GM12878 (cell line): Measurements from ENCODE around the gene KCNMB4. TPM values are rescaled to one million over a fixed set of nuclear protein-coding genes. Genes with fewer than 3 reads are reported as not detected.

Source experiments
- BCL11A ChIP-seq: IDR thresholded peaks from 2 replicates; pipeline ENCODE4 v1.6.1; 2011; ENCODE audit warnings: low read depth, low read length
- DPF2 ChIP-seq: fragments of 450-650 bp; IDR thresholded peaks from 2 replicates; pipeline ENCODE4 v1.6.1; 2017; ENCODE audit warnings: mild to moderate bottlenecking
- EED ChIP-seq: sonication (generic); IDR thresholded peaks from 2 replicates; pipeline ENCODE4 v1.6.1; 2016; ENCODE audit warnings: antibody characterized with exemption, low read depth
- EGR1 ChIP-seq, 2 experiments: IDR thresholded peaks; 1 replicate in 1 of 2; 2 replicates in 1 of 2; pipeline ENCODE4 v1.6.1; 2011 to 2012; ENCODE audit warnings: low read depth in 2 of 2, low read length in 2 of 2, borderline replicate concordance in 1 of 2, mild to moderate bottlenecking in 1 of 2, moderate library complexity in 1 of 2
- ELK1 ChIP-seq: IDR thresholded peaks from 2 replicates; pipeline ENCODE4 v1.6.1; 2012; ENCODE audit warnings: low read depth, low read length, improper control_type of control experiment
- GABPA ChIP-seq: IDR thresholded peaks from 2 replicates; pipeline ENCODE4 v1.6.1; 2014; ENCODE audit warnings: antibody characterized with exemption, low read depth, mild to moderate bottlenecking, inconsistent platforms
- PML ChIP-seq: IDR thresholded peaks from 2 replicates; pipeline ENCODE4 v1.6.1; 2012; ENCODE audit warnings: low read length, inconsistent platforms
- SPI1 ChIP-seq: IDR thresholded peaks from 2 replicates; pipeline ENCODE4 v1.6.1; 2011; ENCODE audit warnings: low read depth, mild to moderate bottlenecking, low read length, moderate library complexity, borderline replicate concordance; ENCODE audit not compliant: insufficient read depth
- SRF ChIP-seq, 2 experiments: IDR thresholded peaks; 2 replicates each; pipeline ENCODE4 v1.6.1; 2011; ENCODE audit warnings: low read depth in 2 of 2, low read length in 2 of 2, mild to moderate bottlenecking in 1 of 2, moderate library complexity in 1 of 2
- TCF12 ChIP-seq: IDR thresholded peaks from 2 replicates; pipeline ENCODE4 v1.6.1; 2011; ENCODE audit warnings: low read depth, mild to moderate bottlenecking, low read length
- YBX1 ChIP-seq: fragments of 450-650 bp; IDR thresholded peaks from 2 replicates; pipeline ENCODE4 v1.6.1; 2016; ENCODE audit warnings: antibody characterized with exemption
- ZBTB33 ChIP-seq: fragments of 450-650 bp; IDR thresholded peaks from 2 replicates; pipeline ENCODE4 v1.6.1; 2017; ENCODE audit warnings: mild to moderate bottlenecking
- polyA plus RNA-seq, 11 experiments: library from polyadenylated mRNA; depleted of rRNA in 4 of 11; unstranded in 6 of 11; stranded (reverse) in 5 of 11; fragments of >200 nt; fragmentation: Nextera tagmentation in 4 of 11; fragmentation: Illumina TruSeq in 1 of 11; extraction: Ambion mirVana in 4 of 11; extraction: Trizol in 1 of 11; gene quantifications; 1 replicate in 1 of 11; 2 replicates in 10 of 11; pipeline versions ENCODE4 v1.2.1 to v1.2.3, GENCODE V29; 2011 to 2016; ENCODE audit warnings: inconsistent platforms in 2 of 11, missing spikeins in 2 of 11, low read depth in 1 of 11
- total RNA-seq, 4 experiments: library from RNA; depleted of rRNA in 3 of 4; stranded (reverse); fragments of >200 nt in 3 of 4; fragmentation: Illumina TruSeq in 1 of 4; extraction: Trizol in 1 of 4; gene quantifications; 2 replicates each; pipeline versions ENCODE4 v1.2.1 to v1.2.3, GENCODE V29; 2013 to 2021
- TF ChIP-seq, protein P1 (sequence below): fragments of 450-650 bp; IDR thresholded peaks from 2 replicates; pipeline ENCODE4 v1.6.1; 2016; ENCODE audit warnings: mild to moderate bottlenecking

KCNMB4 gene
- total and polyA plus RNA-seq, 10 of the 15 experiments (the other 5 are each of a cell fraction or from before 2014, with no cell fraction given): 0.06 to 0.37 (median 0.16) TPM; not detected in 2

DNA sequence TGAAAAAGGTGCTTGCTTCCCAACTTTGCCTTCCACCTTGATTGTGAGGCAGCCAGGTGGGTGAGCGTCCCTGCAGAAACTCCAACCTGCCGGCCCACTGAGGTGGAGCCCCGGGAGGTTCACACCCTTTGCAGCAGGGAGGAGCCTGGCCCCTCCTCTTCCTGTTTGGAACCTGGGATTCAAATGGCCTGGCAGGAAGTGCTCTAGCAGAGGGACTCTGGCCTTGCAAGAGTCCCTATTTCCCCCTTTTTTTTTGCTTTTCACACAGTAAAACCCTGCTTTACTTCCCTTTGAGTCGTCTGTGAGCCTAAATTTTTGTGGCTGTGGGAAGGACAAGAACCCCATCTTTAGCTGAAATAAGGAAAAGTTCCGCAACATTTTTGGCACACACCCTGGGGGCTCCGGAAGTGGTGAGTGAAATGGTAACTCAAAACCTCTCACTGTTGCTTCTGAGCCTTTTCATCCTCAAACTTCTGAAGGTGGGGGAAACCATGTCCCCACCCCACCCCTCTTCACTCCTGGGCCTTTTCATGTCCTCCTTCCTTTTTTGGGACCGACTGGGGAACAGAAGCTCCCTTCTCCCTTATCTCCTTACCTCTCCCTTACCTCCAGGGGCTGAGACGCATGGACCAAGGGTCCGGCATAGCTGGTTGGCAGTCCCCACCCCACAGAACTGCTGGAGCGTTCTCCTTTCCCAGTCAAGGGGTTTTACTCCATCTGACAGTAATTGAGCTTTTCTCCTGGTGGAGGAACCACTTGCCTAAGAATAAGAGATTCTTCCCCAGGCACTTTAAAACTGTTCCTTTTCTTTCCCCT is 102.0 kb downstream of the KCNMB4 start (continued):
- 0 out of 2 replicates have a peak, but pooled peaks have one; percentile 40 for TF ChIP-seq ELK1
- TF ChIP-seq ZBTB33: no peak
- TF ChIP-seq SPI1: 0 out of 2 replicates have a peak, but pooled peaks have one; percentile 8
- no peak for TF ChIP-seq TCF12
- TF ChIP-seq EGR1 (IDR thresholded peaks at IDR 0.05; ENCODE audit: borderline replicate concordance in 1 of 2, low read depth in 2 of 2, low read length in 2 of 2): no peak
- 0 out of 2 replicates have a peak, but pooled peaks have one; percentile 43 for TF ChIP-seq EED
- no peak for TF ChIP-seq PML
- TF ChIP-seq SRF (IDR thresholded peaks at IDR 0.05; ENCODE audit: low read depth in 2 of 2, low read length in 2 of 2): no peak
- TF ChIP-seq YBX1: no peak
- peak; percentile 74 for TF ChIP-seq GABPA
- TF ChIP-seq DPF2: 0 out of 2 replicates have a peak, but pooled peaks have one; percentile 19
- TF ChIP-seq, protein P1, sequence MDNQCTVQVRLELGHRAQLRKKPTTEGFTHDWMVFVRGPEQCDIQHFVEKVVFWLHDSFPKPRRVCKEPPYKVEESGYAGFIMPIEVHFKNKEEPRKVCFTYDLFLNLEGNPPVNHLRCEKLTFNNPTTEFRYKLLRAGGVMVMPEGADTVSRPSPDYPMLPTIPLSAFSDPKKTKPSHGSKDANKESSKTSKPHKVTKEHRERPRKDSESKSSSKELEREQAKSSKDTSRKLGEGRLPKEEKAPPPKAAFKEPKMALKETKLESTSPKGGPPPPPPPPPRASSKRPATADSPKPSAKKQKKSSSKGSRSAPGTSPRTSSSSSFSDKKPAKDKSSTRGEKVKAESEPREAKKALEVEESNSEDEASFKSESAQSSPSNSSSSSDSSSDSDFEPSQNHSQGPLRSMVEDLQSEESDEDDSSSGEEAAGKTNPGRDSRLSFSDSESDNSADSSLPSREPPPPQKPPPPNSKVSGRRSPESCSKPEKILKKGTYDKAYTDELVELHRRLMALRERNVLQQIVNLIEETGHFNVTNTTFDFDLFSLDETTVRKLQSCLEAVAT: no peak
- TF ChIP-seq BCL11A: no peak
